ENCODE measurements around the gene FRAS1.

Gene FRAS1

DNA sequence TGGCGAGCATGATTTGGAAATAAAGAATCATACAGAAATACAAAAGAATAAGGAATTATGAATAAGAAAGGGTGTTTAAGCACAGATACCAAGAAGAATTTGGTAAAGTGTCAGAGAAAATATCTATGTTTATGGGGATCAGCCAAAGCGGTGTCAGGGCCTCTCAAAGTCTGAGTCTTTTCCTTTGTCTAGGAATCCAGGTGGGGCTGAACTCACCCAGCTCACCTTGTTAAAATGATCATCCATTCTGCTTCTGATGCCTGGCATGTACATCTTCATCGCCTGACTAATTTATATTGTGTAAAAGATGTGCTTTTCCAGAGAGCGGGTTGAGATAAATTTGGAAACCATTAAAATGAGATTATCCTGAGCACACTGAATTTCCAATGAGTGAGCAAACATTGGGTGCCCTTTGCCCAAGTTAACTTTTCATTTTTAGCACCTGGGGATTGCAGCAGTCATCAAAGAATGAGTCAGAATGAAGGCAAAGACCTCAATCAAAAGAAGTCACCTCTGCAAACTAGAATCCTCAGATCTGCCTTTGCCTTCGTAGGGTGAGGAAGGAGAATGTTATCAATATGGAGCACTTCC lies 352.6 kb downstream of the FRAS1 start:
- DNase-seq: no peak
- no peaks in the 10 kb centered on the region; the same call in 1 of the 2 replicates for H3K4me1 ChIP-seq
- H3K9me3 ChIP-seq: no peaks in the 10 kb centered on the region
- TF ChIP-seq, protein P1, sequence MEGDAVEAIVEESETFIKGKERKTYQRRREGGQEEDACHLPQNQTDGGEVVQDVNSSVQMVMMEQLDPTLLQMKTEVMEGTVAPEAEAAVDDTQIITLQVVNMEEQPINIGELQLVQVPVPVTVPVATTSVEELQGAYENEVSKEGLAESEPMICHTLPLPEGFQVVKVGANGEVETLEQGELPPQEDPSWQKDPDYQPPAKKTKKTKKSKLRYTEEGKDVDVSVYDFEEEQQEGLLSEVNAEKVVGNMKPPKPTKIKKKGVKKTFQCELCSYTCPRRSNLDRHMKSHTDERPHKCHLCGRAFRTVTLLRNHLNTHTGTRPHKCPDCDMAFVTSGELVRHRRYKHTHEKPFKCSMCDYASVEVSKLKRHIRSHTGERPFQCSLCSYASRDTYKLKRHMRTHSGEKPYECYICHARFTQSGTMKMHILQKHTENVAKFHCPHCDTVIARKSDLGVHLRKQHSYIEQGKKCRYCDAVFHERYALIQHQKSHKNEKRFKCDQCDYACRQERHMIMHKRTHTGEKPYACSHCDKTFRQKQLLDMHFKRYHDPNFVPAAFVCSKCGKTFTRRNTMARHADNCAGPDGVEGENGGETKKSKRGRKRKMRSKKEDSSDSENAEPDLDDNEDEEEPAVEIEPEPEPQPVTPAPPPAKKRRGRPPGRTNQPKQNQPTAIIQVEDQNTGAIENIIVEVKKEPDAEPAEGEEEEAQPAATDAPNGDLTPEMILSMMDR (IDR thresholded peaks at IDR 0.05; ENCODE audit: low read depth, low read length): no peak
- H3K27me3 ChIP-seq: no peaks in the 10 kb centered on the region
- H3K36me3 ChIP-seq: peaks cover 11% of the 10 kb centered on the region
- H3K4me3 ChIP-seq (ENCODE audit: low read depth, low read length): no peak overlapping the region

DNA sequence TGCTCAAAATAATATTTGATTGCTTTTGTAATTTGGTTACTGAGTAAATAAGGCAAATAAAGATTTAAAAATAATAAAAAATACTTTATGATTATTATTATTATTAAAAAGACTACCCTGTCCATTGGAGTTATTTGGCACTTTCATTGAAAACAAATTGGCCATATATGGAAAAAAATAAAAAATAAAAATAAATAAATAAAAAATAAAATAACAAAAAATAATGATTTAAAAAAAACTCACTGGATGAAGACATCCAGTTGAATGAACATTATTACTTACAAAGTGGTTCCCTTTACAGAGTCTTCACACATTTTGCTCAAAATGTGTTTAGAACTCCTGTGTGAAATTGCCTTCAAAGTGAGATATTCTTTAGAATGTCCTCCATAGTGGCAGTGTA lies 353.1 kb downstream of the FRAS1 start:
- H3K9me3 ChIP-seq: no peaks in the 10 kb centered on the region
- TF ChIP-seq, protein P1 (IDR thresholded peaks at IDR 0.05; ENCODE audit: low read depth, low read length): no peak

DNA sequence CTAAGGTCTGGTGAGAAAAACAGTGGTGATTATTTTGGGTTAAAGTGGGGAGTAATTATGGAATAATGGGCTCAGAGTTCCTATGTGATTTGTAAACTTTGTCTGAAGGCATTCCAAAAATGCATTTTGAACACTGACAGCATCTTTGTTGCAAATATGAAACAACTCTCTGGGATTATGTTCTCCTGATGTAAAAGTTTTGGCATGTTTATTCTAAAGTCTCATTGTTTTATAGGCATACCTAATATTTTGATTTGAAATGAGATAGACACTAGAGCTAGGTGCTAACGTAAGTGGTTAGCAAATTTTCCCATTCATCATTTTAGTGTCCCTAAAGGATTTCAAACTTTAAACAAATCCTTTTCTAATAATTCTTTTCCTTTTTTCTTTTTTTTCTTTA lies 353.6 kb downstream of the FRAS1 start:
- no peaks in the 10 kb centered on the region; the same call in 1 of the 2 replicates for H3K4me1 ChIP-seq
- no peak overlapping the region for H3K4me3 ChIP-seq (ENCODE audit: low read depth, low read length)
- DNase-seq: no peak
- H3K27me3 ChIP-seq: no peaks in the 10 kb centered on the region
- TF ChIP-seq, protein P1 (IDR thresholded peaks at IDR 0.05; ENCODE audit: low read depth, low read length): no peak
- peaks cover 13% of the 10 kb centered on the region for H3K36me3 ChIP-seq
- no peaks in the 10 kb centered on the region for H3K9me3 ChIP-seq

More for the DNA sequence above, 353.1 kb downstream of the FRAS1 start:
- no peak for DNase-seq
- no peaks in the 10 kb centered on the region; the same call in 1 of the 2 replicates for H3K4me1 ChIP-seq
- peaks cover 13% of the 10 kb centered on the region for H3K36me3 ChIP-seq
- no peaks in the 10 kb centered on the region for H3K27me3 ChIP-seq
- H3K4me3 ChIP-seq (ENCODE audit: low read depth, low read length): no peak overlapping the region

DNA sequence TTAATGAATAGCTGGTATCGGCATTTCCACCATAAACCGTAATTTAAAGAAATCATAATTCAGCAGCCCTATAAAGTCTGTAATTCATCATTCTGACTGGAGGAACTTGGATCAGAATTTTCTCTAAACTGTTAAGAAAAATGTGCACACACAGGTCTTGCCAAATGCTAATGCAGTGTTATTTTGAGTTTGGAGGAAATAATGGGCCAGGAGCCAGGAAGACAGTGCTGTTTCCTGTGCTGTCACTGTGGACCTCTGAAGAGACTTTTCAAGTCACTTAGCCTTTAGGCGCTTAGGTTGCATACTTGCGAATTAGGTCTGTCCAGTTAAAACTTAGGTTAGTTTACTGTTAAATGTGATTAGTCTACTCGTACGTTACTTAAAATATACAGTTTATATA lies 357.0 kb downstream of the FRAS1 start:
- Histone ChIP-seq H3K36me3 (peaks cover 11% of the 10 kb centered on the region), H3K9me3 (no peaks in the 10 kb centered on the region), H3K4me3 (ENCODE audit: low read depth, low read length) (no peak overlapping the region), H3K4me1 (no peaks in the 10 kb centered on the region), H3K27me3 (no peaks in the 10 kb centered on the region)
- TF ChIP-seq, protein P1 (IDR thresholded peaks at IDR 0.05; ENCODE audit: low read depth, low read length): no peak
- no peak for DNase-seq

DNA sequence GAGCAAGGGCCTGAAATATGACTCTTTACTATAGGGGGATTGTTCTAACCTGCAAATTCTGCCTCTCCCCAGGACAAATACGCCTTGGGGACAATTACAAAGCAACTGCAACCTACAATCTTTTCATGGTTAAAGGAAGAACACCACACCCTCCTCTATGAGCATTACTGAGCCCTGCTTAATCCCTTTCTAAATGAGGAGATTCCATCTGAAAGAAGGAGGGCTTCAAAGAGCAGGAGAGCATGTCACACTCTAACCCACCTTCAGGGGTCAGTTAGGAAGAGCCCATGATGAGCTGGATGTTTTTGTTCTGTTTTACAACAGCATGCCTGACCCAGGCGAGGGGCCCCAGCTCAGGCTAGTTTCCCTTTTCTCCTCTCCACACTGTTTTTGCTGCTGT lies 360.5 kb downstream of the FRAS1 start:
- TF ChIP-seq, protein P1 (IDR thresholded peaks at IDR 0.05; ENCODE audit: low read depth, low read length): no peak
- no peaks in the 10 kb centered on the region for H3K4me1 ChIP-seq
- H3K4me3 ChIP-seq (ENCODE audit: low read depth, low read length): no peak overlapping the region
- no peaks in the 10 kb centered on the region for H3K9me3 ChIP-seq
- peaks cover 24% of the 10 kb centered on the region for H3K36me3 ChIP-seq
- no peak for DNase-seq
- no peaks in the 10 kb centered on the region for H3K27me3 ChIP-seq

DNA sequence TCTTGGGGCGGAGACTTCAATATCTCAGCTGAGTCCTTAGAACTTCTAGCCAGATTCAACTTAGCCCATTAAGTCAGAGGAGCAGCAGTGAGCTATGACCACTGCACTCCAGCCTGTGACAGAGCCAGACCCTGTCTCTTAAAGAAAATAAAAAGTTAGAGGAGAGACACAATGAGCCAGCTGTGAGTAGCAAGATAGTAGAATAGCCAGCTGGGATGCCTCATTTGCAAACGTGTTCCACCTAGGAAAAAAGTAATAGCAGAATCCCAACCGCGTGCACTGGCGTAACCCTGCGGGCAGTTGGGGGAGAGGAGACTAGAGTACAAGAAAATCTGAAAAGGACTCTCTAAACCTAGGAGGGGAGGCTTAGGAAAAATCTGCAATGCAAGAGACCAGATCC lies 361.3 kb downstream of the FRAS1 start:
- no peaks in the 10 kb centered on the region for H3K9me3 ChIP-seq
- no peak for DNase-seq
- peaks cover 24% of the 10 kb centered on the region for H3K36me3 ChIP-seq
- no peaks in the 10 kb centered on the region for H3K4me1 ChIP-seq
- no peak overlapping the region for H3K4me3 ChIP-seq (ENCODE audit: low read depth, low read length)
- TF ChIP-seq, protein P1 (IDR thresholded peaks at IDR 0.05; ENCODE audit: low read depth, low read length): no peak
- H3K27me3 ChIP-seq: no peaks in the 10 kb centered on the region

All from BE2C (cell line).